Activated CD4-positive, alpha-beta memory T cell treated with anti-CD3 and anti-CD28 coated beads for 36 hours (primary cell): ENCODE measurements around the gene CACNA1C. TPM values are rescaled to one million over a fixed set of nuclear protein-coding genes. Genes with fewer than 3 reads are reported as not detected.

ENCODE experiments used
- CTCF ChIA-PET: fragments of 350-600 bp; sonication (Branson Sonifier 250); formaldehyde crosslinking; loops from one replicate; lab custom pipeline; 2021; ENCODE audit warnings: antibody characterized with exemption, inconsistent platforms; lab: Charles Lee
- POLR2A ChIA-PET: fragments of 350-600 bp; sonication (Branson Sonifier 250); formaldehyde crosslinking; loops from one replicate; lab custom pipeline; 2021; ENCODE audit warnings: antibody characterized with exemption; lab: Charles Lee
- DNase-seq: peaks from one replicate; pipeline ENCODE4 v3.0.0-alpha.2; 2020
- H3K27ac Mint-ChIP-seq: one replicate; pipeline ENCODE4 v1.8.0; 2021; ENCODE audit warnings: mixed read lengths
- H3K27me3 Mint-ChIP-seq: one replicate; pipeline ENCODE4 v1.8.0; 2021; ENCODE audit warnings: mixed read lengths
- H3K36me3 Mint-ChIP-seq: one replicate; pipeline ENCODE4 v1.8.0; 2021; ENCODE audit warnings: mixed read lengths
- H3K4me1 Mint-ChIP-seq: one replicate; pipeline ENCODE4 v1.8.0; 2021; ENCODE audit warnings: low read depth, mixed read lengths
- H3K4me3 Mint-ChIP-seq: one replicate; pipeline ENCODE4 v1.8.0; 2021; ENCODE audit warnings: mild to moderate bottlenecking, mixed read lengths
- H3K9me3 Mint-ChIP-seq: one replicate; pipeline ENCODE4 v1.8.0; 2021; ENCODE audit warnings: mixed read lengths
- intact Hi-C: fragments of 100-400 bp; cut with micrococcal nuclease; formaldehyde crosslinking; loops from one replicate; pipeline ENCODE4 v1.15.1; 2023
- total RNA-seq, 2 experiments: library from RNA; stranded (reverse); gene quantifications; one replicate each; pipeline ENCODE4 v1.2.3, GENCODE V29; 2021

Gene CACNA1C
- total RNA-seq, 2 experiments from 2014 or later = 0.07 to 0.12 TPM

GRCh38 chr12:2329661-2330210 lies 276.9 kb downstream of the CACNA1C start:
- intact Hi-C loops = no loop called here
- ChIA-PET POLR2A (no interaction called here), CTCF (interaction anchor here (1.2 kb wide), 1 partner anchor 254 kb away, joined by 4 read pairs; no protein-coding TSS in a partner anchor)
- H3K9me3 Mint-ChIP-seq = no peaks in the 10 kb centered on the region
- H3K27ac Mint-ChIP-seq = no peak overlapping the region
- H3K36me3 Mint-ChIP-seq = no peaks in the 10 kb centered on the region
- no peak for DNase-seq
- no peak overlapping the region for H3K4me3 Mint-ChIP-seq
- H3K27me3 Mint-ChIP-seq = peaks cover 7% of the 10 kb centered on the region
- H3K4me1 Mint-ChIP-seq = no peaks in the 10 kb centered on the region

GRCh38 chr12:2332236-2332635 lies 279.4 kb downstream of the CACNA1C start:
- intact Hi-C loops = no loop called here
- H3K36me3 Mint-ChIP-seq = no peaks in the 10 kb centered on the region
- no peak for DNase-seq
- POLR2A ChIA-PET = no interaction called here
- no peaks in the 10 kb centered on the region for H3K9me3 Mint-ChIP-seq
- H3K27ac Mint-ChIP-seq = no peak overlapping the region
- no peak overlapping the region for H3K4me3 Mint-ChIP-seq
- CTCF ChIA-PET = no interaction called here
- H3K4me1 Mint-ChIP-seq = no peaks in the 10 kb centered on the region
- H3K27me3 Mint-ChIP-seq = peaks cover 11% of the 10 kb centered on the region

DNA sequence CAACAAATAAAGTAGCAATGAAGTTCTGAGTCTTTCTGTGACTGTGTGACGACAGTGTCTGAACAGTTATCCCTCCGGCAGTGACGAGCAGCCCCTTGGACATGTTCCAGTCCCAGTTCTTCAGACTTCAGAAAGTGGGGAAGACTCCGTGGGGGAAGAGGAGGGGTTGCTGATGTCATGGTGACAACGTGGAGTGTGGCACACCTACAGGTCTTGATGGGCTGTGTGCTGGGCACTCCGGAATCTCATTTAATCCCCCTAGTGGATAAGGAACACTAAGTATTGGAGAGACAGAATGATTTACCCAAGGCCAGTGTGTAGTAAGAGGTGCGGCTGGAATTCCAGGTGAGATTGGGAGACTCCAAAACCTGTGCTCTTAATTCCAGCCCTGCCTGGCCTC lies 280.2 kb downstream of the CACNA1C start:
- Mint-ChIP-seq H3K27me3 (peaks cover 9% of the 10 kb centered on the region), H3K4me3 (no peak overlapping the region), H3K4me1 (no peaks in the 10 kb centered on the region), H3K9me3 (no peaks in the 10 kb centered on the region), H3K36me3 (no peaks in the 10 kb centered on the region), H3K27ac (no peak overlapping the region)
- CTCF ChIA-PET = no interaction called here
- DNase-seq = no peak
- intact Hi-C loops = no loop called here
- POLR2A ChIA-PET = no interaction called here

DNA sequence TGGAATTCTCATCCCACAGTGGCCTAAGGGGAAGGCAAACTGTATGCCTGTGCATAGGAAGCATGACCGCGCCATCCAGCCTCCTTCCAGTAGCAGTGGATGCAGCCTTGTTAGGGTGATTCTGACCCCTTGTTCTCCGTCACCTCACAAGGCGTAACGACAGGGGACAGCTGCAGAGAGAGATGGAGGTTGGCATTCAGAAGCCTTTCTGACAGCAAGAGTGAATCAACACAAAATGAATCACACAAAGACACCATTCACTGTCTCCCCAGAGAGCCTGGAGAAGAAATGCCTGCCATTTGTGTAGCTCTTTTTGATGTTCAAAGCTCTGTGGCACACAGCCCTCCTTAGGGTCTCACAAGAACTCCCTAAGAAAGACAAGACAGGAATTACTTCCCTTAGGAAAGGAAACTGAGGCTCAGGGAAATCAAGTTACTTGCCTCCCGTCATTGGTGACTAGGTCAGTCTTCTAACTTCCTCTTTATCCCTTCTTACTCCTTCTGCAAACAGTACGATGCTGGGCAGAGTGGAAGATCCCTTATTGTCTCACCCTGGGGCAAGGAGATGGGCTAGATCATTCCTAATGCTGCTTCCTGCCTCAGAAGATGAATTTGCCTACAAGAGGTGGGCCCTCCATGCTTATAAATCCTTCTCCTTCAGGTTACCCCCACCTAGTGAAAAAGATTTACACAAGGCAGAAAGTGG lies 280.9 kb downstream of the CACNA1C start:
- intact Hi-C loops = no loop called here
- DNase-seq = no peak
- CTCF ChIA-PET = no interaction called here
- H3K4me1 Mint-ChIP-seq = no peaks in the 10 kb centered on the region
- H3K4me3 Mint-ChIP-seq = no peak overlapping the region
- no peak overlapping the region for H3K27ac Mint-ChIP-seq
- H3K27me3 Mint-ChIP-seq = peaks cover 9% of the 10 kb centered on the region
- H3K36me3 Mint-ChIP-seq = no peaks in the 10 kb centered on the region
- POLR2A ChIA-PET = no interaction called here
- H3K9me3 Mint-ChIP-seq = no peaks in the 10 kb centered on the region

GRCh38 chr12:2334271-2334670 lies 281.5 kb downstream of the CACNA1C start:
- no peak overlapping the region for H3K27ac Mint-ChIP-seq
- H3K9me3 Mint-ChIP-seq = no peaks in the 10 kb centered on the region
- peaks cover 9% of the 10 kb centered on the region for H3K27me3 Mint-ChIP-seq
- no peak overlapping the region for H3K4me3 Mint-ChIP-seq
- intact Hi-C loops = no loop called here
- no peak for DNase-seq
- no peaks in the 10 kb centered on the region for H3K36me3 Mint-ChIP-seq
- ChIA-PET CTCF (no interaction called here), POLR2A (no interaction called here)
- H3K4me1 Mint-ChIP-seq = no peaks in the 10 kb centered on the region

- Mint-ChIP-seq H3K4me1 (no peaks in the 10 kb centered on the region), H3K27ac (no peak overlapping the region), H3K36me3 (no peaks in the 10 kb centered on the region), H3K4me3 (no peak overlapping the region), H3K9me3 (no peaks in the 10 kb centered on the region), H3K27me3 (peaks cover 9% of the 10 kb centered on the region)
- POLR2A ChIA-PET = no interaction called here
- CTCF ChIA-PET = no interaction called here
- no peak for DNase-seq
- intact Hi-C loops = no loop called here
Measured at GRCh38 chr12:2334689-2335088, 281.9 kb downstream of the CACNA1C start.

DNA sequence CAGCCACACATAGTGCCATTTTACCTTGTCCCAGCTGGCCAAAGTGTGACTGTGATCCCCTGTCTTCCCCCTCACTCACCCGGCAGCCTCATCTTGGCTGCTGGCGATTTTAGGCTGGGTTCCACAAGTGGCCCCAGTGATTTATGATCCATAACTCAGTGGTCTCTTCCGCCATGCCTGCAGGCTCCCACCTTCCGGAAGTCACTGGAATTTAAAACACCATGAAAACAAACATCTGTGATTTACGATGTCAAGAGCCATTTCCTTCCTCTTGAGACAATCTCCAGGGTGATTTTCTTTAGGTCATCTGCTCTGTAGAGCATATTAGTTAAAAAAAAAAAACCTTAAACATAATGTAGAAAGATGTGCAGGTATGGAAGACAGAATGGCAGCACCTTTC lies 282.3 kb downstream of the CACNA1C start:
- H3K4me1 Mint-ChIP-seq = no peaks in the 10 kb centered on the region
- no peak overlapping the region for H3K27ac Mint-ChIP-seq
- no peaks in the 10 kb centered on the region for H3K36me3 Mint-ChIP-seq
- H3K4me3 Mint-ChIP-seq = no peak overlapping the region
- H3K9me3 Mint-ChIP-seq = no peaks in the 10 kb centered on the region
- ChIA-PET POLR2A (no interaction called here), CTCF (no interaction called here)
- no peak for DNase-seq
- H3K27me3 Mint-ChIP-seq = peaks cover 9% of the 10 kb centered on the region
- intact Hi-C loops = no loop called here

DNA sequence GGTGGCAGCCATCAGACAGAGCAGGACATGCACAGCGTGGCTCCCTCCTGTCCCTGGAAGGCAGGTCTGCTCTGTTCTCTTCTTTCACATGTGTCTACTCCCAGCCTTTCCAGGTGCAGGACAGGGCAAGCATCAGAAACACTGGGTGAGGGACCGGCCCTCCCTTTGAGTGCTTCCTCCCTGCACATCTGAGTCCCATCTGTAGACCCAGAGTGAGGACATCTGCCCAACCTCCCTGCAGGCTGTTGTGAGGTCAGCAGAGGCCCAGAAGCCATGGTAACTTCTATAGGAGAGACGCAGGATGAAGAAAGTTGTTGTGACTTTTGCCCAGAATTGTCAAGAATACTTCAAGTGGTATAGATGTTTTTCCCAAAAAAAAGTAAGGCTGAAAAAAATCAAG lies 282.7 kb downstream of the CACNA1C start:
- H3K27ac Mint-ChIP-seq = no peak overlapping the region
- intact Hi-C loops = no loop called here
- H3K27me3 Mint-ChIP-seq = peaks cover 9% of the 10 kb centered on the region
- H3K4me3 Mint-ChIP-seq = no peak overlapping the region
- POLR2A ChIA-PET = no interaction called here
- CTCF ChIA-PET = interaction anchor here (0.5 kb wide), 1 partner anchor 741 kb away, joined by 3 read pairs; no protein-coding TSS in a partner anchor
- no peaks in the 10 kb centered on the region for H3K4me1 Mint-ChIP-seq
- DNase-seq = no peak
- H3K36me3 Mint-ChIP-seq = no peaks in the 10 kb centered on the region
- no peaks in the 10 kb centered on the region for H3K9me3 Mint-ChIP-seq

DNA sequence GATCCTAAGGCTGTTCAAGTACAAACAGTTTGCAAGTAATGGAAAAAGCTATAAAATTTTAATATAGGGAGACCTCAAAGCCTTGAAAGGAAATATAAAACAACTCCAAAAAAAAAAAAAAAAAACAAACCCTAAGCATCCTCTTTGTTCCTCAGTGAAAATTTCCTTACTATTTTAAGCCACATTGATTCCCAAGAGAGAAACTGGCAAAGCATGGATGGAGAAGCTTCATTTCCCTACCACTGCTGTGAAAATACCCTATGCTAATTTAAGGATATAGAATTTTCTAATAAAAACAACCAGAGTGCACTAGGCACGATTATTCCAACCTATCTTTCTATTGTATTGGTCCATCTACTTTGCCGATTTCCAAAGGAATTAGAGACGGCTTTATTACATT lies 283.1 kb downstream of the CACNA1C start:
- Mint-ChIP-seq H3K4me3 (no peak overlapping the region), H3K36me3 (no peaks in the 10 kb centered on the region), H3K27me3 (peaks cover 9% of the 10 kb centered on the region), H3K9me3 (no peaks in the 10 kb centered on the region), H3K27ac (no peak overlapping the region), H3K4me1 (no peaks in the 10 kb centered on the region)
- no peak for DNase-seq
- ChIA-PET POLR2A (no interaction called here), CTCF (interaction anchor here (0.5 kb wide), 1 partner anchor 741 kb away, joined by 3 read pairs; no protein-coding TSS in a partner anchor)
- intact Hi-C loops = no loop called here

- intact Hi-C loops = no loop called here
- H3K9me3 Mint-ChIP-seq = no peaks in the 10 kb centered on the region
- H3K4me1 Mint-ChIP-seq = no peaks in the 10 kb centered on the region
- H3K4me3 Mint-ChIP-seq = no peak overlapping the region
- no peak for DNase-seq
- peaks cover 11% of the 10 kb centered on the region for H3K27me3 Mint-ChIP-seq
- H3K27ac Mint-ChIP-seq = no peak overlapping the region
- no peaks in the 10 kb centered on the region for H3K36me3 Mint-ChIP-seq
- ChIA-PET POLR2A (no interaction called here), CTCF (no interaction called here)
Measured at GRCh38 chr12:2336409-2336829, 283.6 kb downstream of the CACNA1C start.

DNA sequence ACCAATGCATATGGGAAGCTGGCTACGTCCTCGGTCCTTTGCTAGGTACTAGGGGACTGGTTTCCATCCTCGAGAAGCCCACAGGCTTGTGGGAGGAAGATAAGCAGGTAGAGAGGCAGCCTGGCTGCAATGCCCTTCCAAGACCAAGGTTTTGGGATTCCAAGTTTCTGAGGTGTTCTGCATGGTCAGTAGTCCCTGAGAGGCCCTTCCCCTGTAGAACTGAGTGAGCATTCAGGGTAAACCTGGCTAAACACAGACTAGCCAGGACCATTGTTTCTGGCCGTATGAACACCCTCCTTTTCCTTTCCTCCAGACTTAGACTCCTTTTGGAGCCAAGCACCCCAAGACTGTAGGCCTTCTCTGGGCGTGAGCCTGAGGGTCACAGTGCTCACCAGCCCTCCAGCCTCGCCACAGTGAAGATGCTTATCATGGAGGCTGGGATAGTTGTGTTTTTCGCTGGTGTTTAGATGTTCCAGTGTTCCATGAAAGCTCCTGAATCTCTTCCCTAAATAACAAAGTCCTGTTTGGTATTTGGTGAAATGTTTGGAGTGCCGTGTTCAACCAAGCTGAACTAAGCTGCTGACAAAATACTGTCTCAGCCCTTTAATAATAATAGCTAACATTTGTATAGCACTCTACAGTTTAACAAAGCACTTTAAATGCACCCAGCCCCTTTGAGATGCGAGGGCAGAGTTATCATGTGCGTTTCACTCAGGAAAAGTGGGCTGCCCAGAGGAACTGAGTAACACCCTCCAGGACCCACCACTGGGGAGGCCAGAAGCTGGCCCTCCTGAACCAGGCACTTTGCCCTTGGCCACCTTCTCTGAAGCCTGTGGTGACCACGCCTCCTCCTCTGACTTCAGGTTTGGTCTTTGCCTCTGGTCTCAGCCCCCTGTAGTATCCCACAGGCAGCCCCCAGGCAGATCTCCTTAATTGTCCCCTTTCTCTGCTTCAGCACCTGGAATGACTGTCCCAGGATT lies 284.5 kb downstream of the CACNA1C start:
- CTCF ChIA-PET = no interaction called here
- no peaks in the 10 kb centered on the region for H3K36me3 Mint-ChIP-seq
- no peaks in the 10 kb centered on the region for H3K9me3 Mint-ChIP-seq
- peaks cover 14% of the 10 kb centered on the region for H3K27me3 Mint-ChIP-seq
- H3K4me3 Mint-ChIP-seq = no peak overlapping the region
- POLR2A ChIA-PET = no interaction called here
- no peak overlapping the region for H3K27ac Mint-ChIP-seq
- H3K4me1 Mint-ChIP-seq = no peaks in the 10 kb centered on the region
- no peak for DNase-seq
- intact Hi-C loops = no loop called here

DNA sequence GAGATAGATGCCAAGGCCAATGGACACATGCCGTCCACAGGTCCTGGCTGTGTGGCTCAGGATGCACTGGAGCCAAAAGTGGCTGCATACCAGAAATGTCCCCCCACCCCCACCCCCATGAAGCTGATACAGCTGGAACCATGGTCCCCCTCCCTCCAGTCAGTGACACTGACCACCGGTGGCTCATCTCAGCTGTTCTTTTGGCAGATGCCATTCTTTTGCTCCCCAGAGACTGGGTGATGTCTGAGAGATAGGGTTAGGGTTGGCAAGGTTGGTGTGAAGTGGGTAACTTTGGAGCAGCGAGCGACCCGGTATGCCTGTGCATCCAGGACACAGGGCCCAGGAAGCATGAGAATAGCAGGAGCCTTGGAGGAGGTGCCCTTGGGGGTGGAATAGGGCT lies 285.6 kb downstream of the CACNA1C start:
- POLR2A ChIA-PET = no interaction called here
- intact Hi-C loops = no loop called here
- H3K4me1 Mint-ChIP-seq = no peaks in the 10 kb centered on the region
- no peaks in the 10 kb centered on the region for H3K9me3 Mint-ChIP-seq
- no peak overlapping the region for H3K27ac Mint-ChIP-seq
- DNase-seq = no peak
- no peaks in the 10 kb centered on the region for H3K36me3 Mint-ChIP-seq
- H3K4me3 Mint-ChIP-seq = no peak overlapping the region
- peaks cover 13% of the 10 kb centered on the region for H3K27me3 Mint-ChIP-seq
- CTCF ChIA-PET = no interaction called here
